ENCODE data around the gene IGF2R.
A peak's percentile ranks its signal among the peaks of the same experiment; 100 is the strongest.

IGF2R gene

GRCh38 chr6:160101277-160102205, 132.7 kb downstream of the IGF2R start:
- Histone ChIP-seq H3K27me3 (ENCODE audit: control insufficient read depth, insufficient read depth, low read length) (no peaks in the 10 kb centered on the region), H3K27ac (ENCODE audit: low read length) (no peak overlapping the region), H3K36me3 (ENCODE audit: control insufficient read depth, low read depth, low read length) (peaks cover 45% of the 10 kb centered on the region), H3K9me3 (ENCODE audit: control insufficient read depth, low read depth, low read length) (no peaks in the 10 kb centered on the region), H3K9ac (ENCODE audit: low read length) (no peak overlapping the region), H3K4me1 (ENCODE audit: control insufficient read depth, low read depth, low read length) (no peaks in the 10 kb centered on the region), H3K4me3 (ENCODE audit: low read length) (no peak overlapping the region)

GRCh38 chr6:160102399-160102798, 133.5 kb downstream of the IGF2R start:
- H3K4me1 ChIP-seq (ENCODE audit: control insufficient read depth, low read depth, low read length): no peaks in the 10 kb centered on the region
- H3K36me3 ChIP-seq (ENCODE audit: control insufficient read depth, low read depth, low read length): peaks cover 39% of the 10 kb centered on the region
- no peak overlapping the region for H3K27ac ChIP-seq (ENCODE audit: low read length)
- no peak overlapping the region for H3K4me3 ChIP-seq (ENCODE audit: low read length)
- H3K27me3 ChIP-seq (ENCODE audit: control insufficient read depth, insufficient read depth, low read length): no peaks in the 10 kb centered on the region
- no peaks in the 10 kb centered on the region for H3K9me3 ChIP-seq (ENCODE audit: control insufficient read depth, low read depth, low read length)
- H3K9ac ChIP-seq (ENCODE audit: low read length): no peak overlapping the region

GRCh38 chr6:160102956-160103824, 134.3 kb downstream of the IGF2R start:
- Histone ChIP-seq H3K27ac (ENCODE audit: low read length) (no peak overlapping the region), H3K27me3 (ENCODE audit: control insufficient read depth, insufficient read depth, low read length) (no peaks in the 10 kb centered on the region), H3K4me1 (ENCODE audit: control insufficient read depth, low read depth, low read length) (no peaks in the 10 kb centered on the region), H3K9me3 (ENCODE audit: control insufficient read depth, low read depth, low read length) (no peaks in the 10 kb centered on the region), H3K4me3 (ENCODE audit: low read length) (no peak overlapping the region), H3K36me3 (ENCODE audit: control insufficient read depth, low read depth, low read length) (peaks cover 31% of the 10 kb centered on the region), H3K9ac (ENCODE audit: low read length) (no peak overlapping the region)

GRCh38 chr6:160103825-160104100, 134.9 kb downstream of the IGF2R start:
- H3K36me3 ChIP-seq (ENCODE audit: control insufficient read depth, low read depth, low read length): peaks cover 26% of the 10 kb centered on the region
- no peak overlapping the region for H3K27ac ChIP-seq (ENCODE audit: low read length)
- no peak overlapping the region for H3K4me3 ChIP-seq (ENCODE audit: low read length)
- H3K9ac ChIP-seq (ENCODE audit: low read length): no peak overlapping the region
- no peaks in the 10 kb centered on the region for H3K27me3 ChIP-seq (ENCODE audit: control insufficient read depth, insufficient read depth, low read length)
- H3K9me3 ChIP-seq (ENCODE audit: control insufficient read depth, low read depth, low read length): no peaks in the 10 kb centered on the region
- H3K4me1 ChIP-seq (ENCODE audit: control insufficient read depth, low read depth, low read length): no peaks in the 10 kb centered on the region

GRCh38 chr6:160104821-160105517, 136.1 kb downstream of the IGF2R start:
- peaks cover 23% of the 10 kb centered on the region for H3K36me3 ChIP-seq (ENCODE audit: control insufficient read depth, low read depth, low read length)

GRCh38 chr6:160106010-160106409, 137.1 kb downstream of the IGF2R start:
- Histone ChIP-seq H3K27ac (ENCODE audit: low read length) (no peak overlapping the region), H3K9ac (ENCODE audit: low read length) (no peak overlapping the region), H3K4me1 (ENCODE audit: control insufficient read depth, low read depth, low read length) (no peaks in the 10 kb centered on the region), H3K27me3 (ENCODE audit: control insufficient read depth, insufficient read depth, low read length) (no peaks in the 10 kb centered on the region), H3K9me3 (ENCODE audit: control insufficient read depth, low read depth, low read length) (no peaks in the 10 kb centered on the region), H3K36me3 (ENCODE audit: control insufficient read depth, low read depth, low read length) (peaks cover 23% of the 10 kb centered on the region), H3K4me3 (ENCODE audit: low read length) (no peak overlapping the region)

More at GRCh38 chr6:160104821-160105517, 136.1 kb downstream of the IGF2R start:
- Histone ChIP-seq H3K4me1 (ENCODE audit: control insufficient read depth, low read depth, low read length) (no peaks in the 10 kb centered on the region), H3K9me3 (ENCODE audit: control insufficient read depth, low read depth, low read length) (no peaks in the 10 kb centered on the region), H3K9ac (ENCODE audit: low read length) (no peak overlapping the region), H3K27me3 (ENCODE audit: control insufficient read depth, insufficient read depth, low read length) (no peaks in the 10 kb centered on the region), H3K27ac (ENCODE audit: low read length) (no peak overlapping the region), H3K4me3 (ENCODE audit: low read length) (no peak overlapping the region)

GRCh38 chr6:160106701-160107100, 137.8 kb downstream of the IGF2R start:
- Histone ChIP-seq H3K9ac (ENCODE audit: low read length) (no peak overlapping the region), H3K27ac (ENCODE audit: low read length) (no peak overlapping the region), H3K36me3 (ENCODE audit: control insufficient read depth, low read depth, low read length) (peaks cover 23% of the 10 kb centered on the region), H3K9me3 (ENCODE audit: control insufficient read depth, low read depth, low read length) (no peaks in the 10 kb centered on the region), H3K4me1 (ENCODE audit: control insufficient read depth, low read depth, low read length) (no peaks in the 10 kb centered on the region), H3K4me3 (ENCODE audit: low read length) (no peak overlapping the region), H3K27me3 (ENCODE audit: control insufficient read depth, insufficient read depth, low read length) (no peaks in the 10 kb centered on the region)

- Histone ChIP-seq H3K36me3 (ENCODE audit: control insufficient read depth, low read depth, low read length) (peaks cover 23% of the 10 kb centered on the region), H3K9ac (ENCODE audit: low read length) (no peak overlapping the region)
Measured at GRCh38 chr6:160108077-160108476, 139.2 kb downstream of the IGF2R start.

GRCh38 chr6:160110586-160111123, 141.8 kb downstream of the IGF2R start:
- Histone ChIP-seq H3K27me3 (ENCODE audit: control insufficient read depth, insufficient read depth, low read length) (no peaks in the 10 kb centered on the region), H3K4me3 (ENCODE audit: low read length) (no peak overlapping the region), H3K9ac (ENCODE audit: low read length) (no peak overlapping the region), H3K27ac (ENCODE audit: low read length) (no peak overlapping the region), H3K36me3 (ENCODE audit: control insufficient read depth, low read depth, low read length) (peaks cover 2% of the 10 kb centered on the region), H3K9me3 (ENCODE audit: control insufficient read depth, low read depth, low read length) (no peaks in the 10 kb centered on the region), H3K4me1 (ENCODE audit: control insufficient read depth, low read depth, low read length) (peaks cover 4% of the 10 kb centered on the region)

More at GRCh38 chr6:160108077-160108476, 139.2 kb downstream of the IGF2R start:
- Histone ChIP-seq H3K9me3 (ENCODE audit: control insufficient read depth, low read depth, low read length) (no peaks in the 10 kb centered on the region), H3K27ac (ENCODE audit: low read length) (no peak overlapping the region), H3K27me3 (ENCODE audit: control insufficient read depth, insufficient read depth, low read length) (no peaks in the 10 kb centered on the region), H3K4me3 (ENCODE audit: low read length) (no peak overlapping the region), H3K4me1 (ENCODE audit: control insufficient read depth, low read depth, low read length) (peaks cover 4% of the 10 kb centered on the region)

GRCh38 chr6:160111806-160112205, 142.9 kb downstream of the IGF2R start:
- H3K9ac ChIP-seq (ENCODE audit: low read length): no peak overlapping the region
- H3K36me3 ChIP-seq (ENCODE audit: control insufficient read depth, low read depth, low read length): no peaks in the 10 kb centered on the region
- H3K4me3 ChIP-seq (ENCODE audit: low read length): no peak overlapping the region
- peaks cover 4% of the 10 kb centered on the region for H3K4me1 ChIP-seq (ENCODE audit: control insufficient read depth, low read depth, low read length)
- no peaks in the 10 kb centered on the region for H3K9me3 ChIP-seq (ENCODE audit: control insufficient read depth, low read depth, low read length)
- peak overlapping the region; percentile 27 for H3K27ac ChIP-seq (ENCODE audit: low read length)
- H3K27me3 ChIP-seq (ENCODE audit: control insufficient read depth, insufficient read depth, low read length): no peaks in the 10 kb centered on the region

Measured in iPS-18a (cell line).